ENCODE data around the gene PSMC5.
"Not testable (repeated sequence)": the region's sequence is repeated elsewhere in the genome, so short reads cannot be mapped to it uniquely, and the experiment has no call there.

PSMC5 gene

GRCh38 chr17:63859257-63859656, 32.0 kb downstream of the PSMC5 start:
- DNase-seq: no peak
- H3K27me3 Mint-ChIP-seq (ENCODE audit: low read depth, poor library complexity): peaks cover 47% of the 10 kb centered on the region
- H3K4me3 Mint-ChIP-seq: no peak overlapping the region
- H3K27ac Mint-ChIP-seq: no peak overlapping the region
- no peaks in the 10 kb centered on the region for H3K9me3 Mint-ChIP-seq
- no peak for TF ChIP-seq CTCF (IDR thresholded peaks at IDR 0.05)
- no peaks in the 10 kb centered on the region for H3K4me1 Mint-ChIP-seq
- no peaks in the 10 kb centered on the region for H3K36me3 Mint-ChIP-seq (ENCODE audit: low read depth)

GRCh38 chr17:63866625-63867024, 39.4 kb downstream of the PSMC5 start:
- not testable (repeated sequence) for H3K4me3 Mint-ChIP-seq; H3K27ac Mint-ChIP-seq; H3K9me3 Mint-ChIP-seq; DNase-seq; H3K27me3 Mint-ChIP-seq (ENCODE audit: low read depth, poor library complexity); H3K36me3 Mint-ChIP-seq (ENCODE audit: low read depth); H3K4me1 Mint-ChIP-seq

- not testable (repeated sequence) for H3K27me3 Mint-ChIP-seq (ENCODE audit: low read depth, poor library complexity); H3K9me3 Mint-ChIP-seq; H3K36me3 Mint-ChIP-seq (ENCODE audit: low read depth); H3K4me3 Mint-ChIP-seq; H3K27ac Mint-ChIP-seq; H3K4me1 Mint-ChIP-seq; DNase-seq
Measured at GRCh38 chr17:63869491-63870291, 42.5 kb downstream of the PSMC5 start.

- H3K36me3 Mint-ChIP-seq (ENCODE audit: low read depth); H3K27me3 Mint-ChIP-seq (ENCODE audit: low read depth, poor library complexity); DNase-seq; H3K27ac Mint-ChIP-seq; H3K9me3 Mint-ChIP-seq; H3K4me3 Mint-ChIP-seq; H3K4me1 Mint-ChIP-seq: not testable (repeated sequence)
Measured at GRCh38 chr17:63870292-63870665, 43.0 kb downstream of the PSMC5 start.

- not testable (repeated sequence) for H3K36me3 Mint-ChIP-seq (ENCODE audit: low read depth); H3K27ac Mint-ChIP-seq; H3K4me1 Mint-ChIP-seq; DNase-seq; H3K4me3 Mint-ChIP-seq; H3K9me3 Mint-ChIP-seq
- H3K27me3 Mint-ChIP-seq (ENCODE audit: low read depth, poor library complexity): peaks cover 16% of the 10 kb centered on the region
Measured at GRCh38 chr17:63871646-63872365, 44.6 kb downstream of the PSMC5 start.

- not testable (repeated sequence) for H3K27ac Mint-ChIP-seq; H3K4me1 Mint-ChIP-seq; H3K9me3 Mint-ChIP-seq; DNase-seq; H3K4me3 Mint-ChIP-seq; H3K36me3 Mint-ChIP-seq (ENCODE audit: low read depth)
- peaks cover 28% of the 10 kb centered on the region for H3K27me3 Mint-ChIP-seq (ENCODE audit: low read depth, poor library complexity)
Measured at GRCh38 chr17:63873577-63873976, 46.3 kb downstream of the PSMC5 start, which contains the start of gene CSH2. CSH2 (minus strand) TSS chr17:63873677; CDS start chr17:63873614, 63 bp downstream.

GRCh38 chr17:63874061-63874626, 46.9 kb downstream of the PSMC5 start:
- not testable (repeated sequence) for DNase-seq; H3K27ac Mint-ChIP-seq; H3K4me1 Mint-ChIP-seq; H3K36me3 Mint-ChIP-seq (ENCODE audit: low read depth); H3K4me3 Mint-ChIP-seq; H3K9me3 Mint-ChIP-seq
- H3K27me3 Mint-ChIP-seq (ENCODE audit: low read depth, poor library complexity): peaks cover 33% of the 10 kb centered on the region

- H3K27ac Mint-ChIP-seq: not testable (repeated sequence)
Measured at GRCh38 chr17:63874693-63875092, 47.5 kb downstream of the PSMC5 start.

GRCh38 chr17:63878413-63878812, 51.2 kb downstream of the PSMC5 start:
- not testable (repeated sequence) for DNase-seq; H3K4me3 Mint-ChIP-seq; H3K27ac Mint-ChIP-seq; H3K36me3 Mint-ChIP-seq (ENCODE audit: low read depth); H3K9me3 Mint-ChIP-seq; H3K4me1 Mint-ChIP-seq
- H3K27me3 Mint-ChIP-seq (ENCODE audit: low read depth, poor library complexity): peaks cover 52% of the 10 kb centered on the region

More at GRCh38 chr17:63874693-63875092, 47.5 kb downstream of the PSMC5 start:
- H3K9me3 Mint-ChIP-seq; H3K4me1 Mint-ChIP-seq; H3K4me3 Mint-ChIP-seq; H3K36me3 Mint-ChIP-seq (ENCODE audit: low read depth); DNase-seq: not testable (repeated sequence)
- peaks cover 36% of the 10 kb centered on the region for H3K27me3 Mint-ChIP-seq (ENCODE audit: low read depth, poor library complexity)

All from nephron progenitor cell (in vitro differentiated cells).